Measurements from ENCODE around the gene BPI.
"Not testable (repeated sequence)": the region's sequence is repeated elsewhere in the genome, so short reads cannot be mapped to it uniquely, and the experiment has no call there.

The BPI gene

GRCh38 chr20:38278763-38279162 is 25.2 kb upstream of the BPI start:
- DNase-seq = no peak

GRCh38 chr20:38281176-38281915 is 22.6 kb upstream of the BPI start:
- DNase-seq = not testable (repeated sequence)

GRCh38 chr20:38283236-38283635 is 20.7 kb upstream of the BPI start:
- no peak for DNase-seq

GRCh38 chr20:38284066-38284650 is 19.8 kb upstream of the BPI start:
- DNase-seq = not testable (repeated sequence)

- DNase-seq = no peak
Observed at GRCh38 chr20:38284893-38285444, 19.0 kb upstream of the BPI start.

GRCh38 chr20:38286586-38287531 is 17.1 kb upstream of the BPI start:
- DNase-seq = no peak

GRCh38 chr20:38290829-38291814 is 12.8 kb upstream of the BPI start:
- DNase-seq = peak; percentile 28

GRCh38 chr20:38291966-38292365 is 12.0 kb upstream of the BPI start:
- DNase-seq = no peak

GRCh38 chr20:38293491-38294065 is 10.4 kb upstream of the BPI start:
- no peak for DNase-seq

- DNase-seq = no peak
Observed at GRCh38 chr20:38294076-38294591, 9.8 kb upstream of the BPI start.

GRCh38 chr20:38295811-38296210 is 8.1 kb upstream of the BPI start:
- DNase-seq = no peak

GRCh38 chr20:38296433-38296832 is 7.5 kb upstream of the BPI start:
- no peak for DNase-seq

- DNase-seq = no peak
Observed at GRCh38 chr20:38297916-38298674, 5.9 kb upstream of the BPI start.

- DNase-seq = no peak
Observed at GRCh38 chr20:38298768-38299288, 5.1 kb upstream of the BPI start.

GRCh38 chr20:38299963-38300362 is 4.0 kb upstream of the BPI start:
- DNase-seq = no peak

GRCh38 chr20:38300438-38300837 is 3.5 kb upstream of the BPI start:
- no peak for DNase-seq

GRCh38 chr20:38301309-38301708 is 2.6 kb upstream of the BPI start:
- DNase-seq = no peak

GRCh38 chr20:38302786-38303185 is 1.2 kb upstream of the BPI start:
- DNase-seq = no peak

GRCh38 chr20:38304845-38305447 is 990 bp downstream of the BPI start:
- DNase-seq = no peak

GRCh38 chr20:38305541-38305940 is 1.6 kb downstream of the BPI start:
- DNase-seq = no peak
